COR-L47 (cell line): ENCODE results near the gene RDH13.
"Not testable (repeated sequence)": the region's sequence is repeated elsewhere in the genome, so short reads cannot be mapped to it uniquely, and the experiment has no call there.

Experiments used
- DNase-seq: peaks from one replicate; lab custom pipeline; 2025; lab: John Stamatoyannopoulos, UW

The RDH13 gene

DNA sequence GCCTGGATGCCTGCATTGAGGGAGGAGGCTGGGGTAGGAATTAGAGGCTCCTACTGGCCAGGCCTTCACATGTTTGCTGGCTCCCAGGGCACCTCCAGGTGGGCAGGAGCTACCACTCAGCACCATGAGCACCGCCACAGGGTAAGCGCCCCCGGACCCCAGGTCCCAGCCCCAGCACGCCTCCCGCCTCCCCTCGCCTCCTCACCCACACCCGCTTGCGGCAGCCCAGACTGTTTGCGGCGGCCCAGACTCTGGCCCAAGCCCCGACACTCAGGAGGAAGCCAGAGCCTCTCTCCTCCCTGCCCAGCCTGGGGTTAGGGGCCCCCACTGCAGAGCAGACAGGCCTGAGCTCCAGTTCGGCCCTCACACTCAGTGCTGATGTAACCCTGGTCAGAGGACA lies 13.4 kb upstream of the RDH13 start:
- DNase-seq = no peak

DNA sequence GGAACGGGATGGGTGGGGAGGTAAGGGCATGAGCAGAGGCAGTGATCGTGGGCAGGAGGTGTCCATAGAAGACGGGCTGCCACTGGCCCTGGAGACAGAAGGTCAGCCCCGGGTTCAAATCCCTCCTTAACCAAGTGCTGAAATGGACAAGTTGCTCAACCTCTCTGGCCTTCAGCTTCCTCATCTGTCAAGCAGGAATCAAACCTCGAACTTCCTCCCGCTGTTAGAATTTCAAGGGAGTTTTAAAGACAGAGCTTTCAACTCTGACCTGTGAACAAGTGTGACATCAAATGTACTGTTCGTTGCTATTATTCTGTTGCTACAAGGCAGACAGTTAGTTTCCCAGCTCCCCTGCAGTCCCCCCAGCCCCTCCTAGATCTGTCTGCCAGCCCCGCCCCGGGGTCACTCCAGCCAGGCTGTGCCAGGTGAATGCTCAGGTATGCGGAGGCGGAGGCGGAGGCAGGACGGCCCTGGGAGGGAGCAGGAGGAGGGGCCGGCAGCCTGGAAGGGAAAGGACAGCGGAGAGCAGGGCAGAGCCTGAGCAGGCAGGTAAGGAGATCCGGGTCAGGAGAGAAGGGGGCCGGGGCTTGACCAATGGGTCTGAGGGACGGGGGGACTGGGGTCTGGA lies 12.5 kb upstream of the RDH13 start, which contains the start of gene EPS8L1:
EPS8L1 (plus strand) TSS at position 499 of the 628 bp plus-strand sequence. CDS start 576 bp downstream, outside the sequence.
- DNase-seq = no peak

DNA sequence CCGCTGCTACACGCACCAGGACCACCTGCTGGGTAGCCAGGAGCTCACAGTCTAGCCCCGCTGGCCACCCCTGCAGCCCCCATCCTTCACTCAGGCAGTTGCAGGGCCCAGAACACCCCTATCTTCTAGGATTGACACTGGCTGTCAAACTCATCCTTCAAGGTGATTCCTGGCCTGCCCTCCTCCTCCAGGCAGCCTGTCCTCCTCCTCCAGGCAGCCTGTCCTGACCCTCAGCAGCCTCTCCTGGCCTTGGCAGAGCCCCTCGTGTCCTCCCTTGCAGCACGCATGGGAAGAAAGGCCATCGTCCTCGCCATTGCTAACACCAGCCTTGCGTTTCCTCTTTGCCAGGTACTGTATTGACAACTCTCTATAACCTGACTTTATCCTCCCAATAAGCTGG lies 9.0 kb upstream of the RDH13 start:
- no peak for DNase-seq

DNA sequence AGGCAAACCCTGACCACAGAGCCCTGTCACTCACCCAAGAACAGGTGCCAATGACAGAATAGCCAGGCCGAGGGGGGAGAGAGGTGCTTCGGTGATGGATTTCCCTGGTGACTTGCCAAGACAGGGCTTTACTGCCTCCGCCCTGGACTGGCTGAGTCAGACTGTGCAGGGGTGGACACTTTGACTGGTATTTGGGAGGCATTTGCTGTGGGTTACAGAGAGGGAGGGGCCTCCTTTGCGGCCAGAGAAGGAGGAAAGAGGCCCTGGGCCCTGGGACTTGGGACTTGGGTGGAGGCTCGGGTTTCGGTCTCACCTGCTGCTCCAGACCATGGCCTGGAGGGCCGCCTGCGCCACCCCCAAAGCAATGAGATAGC lies 8.2 kb upstream of the RDH13 start:
- DNase-seq = no peak

DNA sequence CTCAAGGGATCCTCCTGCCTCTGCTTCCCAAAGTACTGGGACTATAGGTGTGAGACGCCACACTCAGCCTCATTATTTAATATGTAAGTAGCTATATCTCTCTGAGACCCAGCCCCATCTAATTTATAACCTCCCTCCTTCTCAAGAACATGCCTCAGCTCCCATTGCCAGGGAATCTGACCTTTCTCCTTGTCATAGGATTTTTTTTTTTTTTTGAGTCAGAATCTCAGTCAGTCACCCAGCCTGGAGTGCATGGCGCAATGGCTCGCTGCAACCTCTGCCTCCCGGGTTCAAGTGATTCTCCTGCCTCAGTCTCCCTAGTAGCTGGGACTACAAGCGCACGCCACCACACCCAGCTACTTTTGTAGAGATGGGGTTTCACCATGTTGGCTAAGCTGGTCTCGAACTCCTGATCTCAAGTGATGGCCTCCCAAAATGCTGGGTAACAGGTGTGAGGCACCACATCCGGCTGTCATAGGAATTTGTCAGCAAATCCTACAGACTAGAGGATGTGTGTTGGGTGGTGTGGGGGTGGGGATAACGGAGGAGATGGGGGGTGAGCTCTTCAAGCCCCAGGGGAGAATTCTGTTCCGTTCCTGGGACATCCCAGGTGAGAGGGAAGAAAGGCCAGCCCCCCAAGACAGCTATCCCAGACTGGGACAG lies 7.6 kb upstream of the RDH13 start:
- DNase-seq = no peak

DNA sequence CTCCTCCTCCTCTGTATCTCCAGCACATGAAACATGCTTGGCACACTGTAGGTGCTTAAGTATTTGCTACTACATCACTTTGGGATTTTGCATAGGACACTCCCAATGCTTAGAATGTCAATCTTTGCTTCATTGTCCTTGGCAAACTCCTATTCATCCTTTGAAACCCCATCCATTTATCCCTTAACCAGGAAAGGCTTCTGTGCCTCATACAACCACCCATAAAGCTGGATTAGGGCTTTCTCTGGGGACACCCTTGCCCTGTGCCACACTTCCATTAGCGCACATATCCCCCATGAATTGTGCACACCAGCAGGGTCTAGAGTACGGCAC lies 6.9 kb upstream of the RDH13 start:
- DNase-seq = no peak

DNA sequence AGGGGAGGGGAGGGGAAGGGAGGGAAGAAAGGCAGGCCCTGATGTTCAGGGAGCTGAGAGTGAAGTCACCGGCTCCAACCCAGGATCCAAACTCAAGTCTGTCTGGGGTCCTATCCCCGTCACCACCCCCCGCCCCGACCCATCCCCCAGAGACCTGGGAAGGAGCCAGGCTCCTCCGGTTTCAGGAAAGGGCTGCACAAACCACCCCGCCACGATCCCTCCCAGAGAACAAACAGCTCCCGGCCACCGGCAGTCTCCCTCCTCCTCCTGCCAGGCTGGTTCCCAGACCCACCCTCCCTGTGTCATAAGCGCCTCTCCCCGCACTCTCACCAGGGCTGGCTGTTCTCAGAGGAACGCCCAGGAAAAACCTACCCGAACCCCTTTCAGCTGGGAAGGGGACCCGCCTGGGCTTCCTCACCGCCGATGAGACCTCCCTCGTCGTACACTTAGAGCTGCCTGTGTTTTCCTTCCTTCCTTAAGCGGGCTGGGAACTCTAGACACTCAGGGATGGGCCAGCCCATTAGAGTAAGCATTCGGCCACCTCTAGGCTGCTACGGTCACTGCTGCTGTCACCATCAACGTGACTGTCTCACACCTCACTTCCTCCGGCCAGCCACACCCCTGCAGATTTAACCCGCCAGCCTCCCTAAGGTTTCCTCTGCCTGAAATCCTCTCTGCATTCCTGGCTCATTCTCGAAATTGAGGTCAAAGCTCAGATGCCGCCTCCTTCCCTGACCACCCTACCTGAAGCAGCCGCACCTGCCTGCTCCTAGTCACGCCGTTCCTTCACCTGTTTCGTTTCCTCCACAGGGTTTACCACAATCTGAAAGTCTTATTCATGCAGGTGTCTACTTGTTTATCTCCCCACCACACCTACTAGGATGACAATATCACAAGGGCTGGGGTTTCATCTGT lies 6.3 kb upstream of the RDH13 start:
- no peak for DNase-seq

DNA sequence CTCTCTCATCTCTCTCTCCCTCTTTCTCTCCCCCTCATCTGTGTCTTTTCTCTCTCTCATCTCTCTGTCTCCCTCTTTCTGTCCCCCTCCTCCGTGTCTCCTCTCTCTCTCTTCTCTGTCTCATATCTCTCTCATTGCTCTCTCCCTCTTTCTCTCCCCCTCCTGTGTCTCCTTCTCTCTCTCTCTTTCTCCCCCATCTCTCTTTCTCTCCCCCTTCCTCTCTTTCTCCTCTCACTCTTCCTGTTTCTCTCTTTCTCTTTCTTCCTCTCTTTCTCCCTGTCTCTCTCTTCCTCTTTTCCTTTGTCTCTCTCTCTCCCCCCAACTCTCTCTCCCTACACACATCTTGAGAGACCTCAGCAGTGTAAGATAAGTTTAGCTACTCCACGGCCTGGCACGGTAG lies 4.9 kb upstream of the RDH13 start:
- no peak for DNase-seq

DNA sequence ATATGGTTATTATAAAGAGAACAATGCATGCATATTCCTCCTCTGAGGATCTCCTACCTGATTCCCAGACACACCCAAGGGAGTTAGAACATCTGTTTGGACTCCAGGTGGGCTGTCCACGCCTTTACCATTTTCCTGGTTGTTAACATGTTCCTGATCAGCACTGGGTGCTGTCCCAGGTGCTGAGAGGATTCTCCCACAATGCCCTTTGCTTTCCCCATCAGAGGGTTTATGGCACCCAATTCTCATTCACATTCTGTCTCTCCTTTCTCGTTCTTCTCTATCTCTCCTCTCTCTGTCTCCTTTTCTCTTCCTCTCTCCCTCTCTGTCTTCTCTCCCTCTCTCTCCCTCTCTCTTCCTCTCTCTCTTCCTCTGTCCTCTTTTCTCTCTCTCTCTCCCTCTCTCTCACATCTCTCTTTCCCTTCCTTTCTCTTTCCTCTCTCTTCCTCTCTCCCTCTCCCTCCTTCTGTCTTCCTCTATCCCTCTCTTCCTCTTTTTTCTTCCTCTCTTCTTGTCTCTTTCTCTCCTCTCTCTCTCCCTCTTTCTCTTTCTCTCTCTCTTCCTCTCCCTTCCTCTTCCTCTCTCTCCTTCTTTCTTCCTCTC lies 3.3 kb upstream of the RDH13 start:
- no peak for DNase-seq

DNA sequence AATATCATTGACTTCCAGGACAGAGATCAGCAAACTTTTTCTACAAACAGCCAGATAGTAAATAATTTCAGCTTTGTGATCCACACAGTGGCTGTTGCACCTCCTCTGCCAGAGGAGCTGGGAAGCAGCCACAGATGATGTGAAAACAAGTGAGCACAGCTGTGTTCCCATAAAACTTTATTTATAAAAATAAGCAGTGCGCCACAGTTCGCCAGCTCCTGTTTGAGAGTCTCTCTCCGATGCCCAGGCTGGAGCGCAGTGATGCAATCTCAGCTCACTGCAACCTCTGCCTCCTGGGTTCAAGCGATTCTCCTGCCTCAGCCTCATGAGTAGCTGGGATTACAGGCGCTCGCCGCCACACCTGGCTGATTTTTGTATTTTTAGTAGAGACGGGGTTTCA lies 2.6 kb upstream of the RDH13 start:
- DNase-seq = not testable (repeated sequence)

DNA sequence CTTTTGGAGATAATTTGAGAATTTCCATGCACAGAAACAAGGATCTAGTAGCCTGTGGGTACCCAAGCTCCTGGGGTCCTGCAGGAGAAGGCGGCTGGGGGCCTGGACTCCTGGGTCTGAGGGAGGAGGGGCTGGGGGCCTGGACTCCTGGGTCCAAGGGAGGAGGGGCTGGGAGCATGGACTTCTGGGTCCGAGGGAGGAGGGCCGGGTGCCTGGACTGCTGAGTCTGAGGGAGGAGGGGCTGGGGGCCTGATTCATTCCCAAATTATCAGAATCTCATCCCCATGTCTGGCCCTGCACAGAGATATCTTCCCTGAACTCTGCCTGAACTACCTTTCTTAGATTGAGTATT lies 520 bp upstream of the RDH13 start:
- no peak for DNase-seq

DNA sequence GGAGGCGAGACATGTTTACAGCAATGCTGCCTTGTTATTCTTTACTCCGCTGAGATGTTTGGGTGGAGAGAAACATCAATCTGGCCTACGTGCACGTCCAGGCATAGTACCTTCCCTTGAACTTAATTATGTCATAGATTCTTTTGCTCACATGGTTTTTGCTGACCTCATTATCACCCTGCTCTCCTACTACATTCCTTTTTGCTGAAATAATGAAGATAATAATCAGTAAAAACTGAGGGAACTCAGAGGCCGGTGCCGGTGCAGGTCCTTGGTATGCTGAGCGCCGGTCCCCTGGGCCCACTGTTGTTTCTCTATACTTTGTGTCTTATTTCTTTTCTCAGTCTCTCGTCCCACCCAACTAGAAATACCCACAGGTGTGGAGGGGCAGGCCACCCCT lies 2.7 kb downstream of the RDH13 start:
- DNase-seq = not testable (repeated sequence)

DNA sequence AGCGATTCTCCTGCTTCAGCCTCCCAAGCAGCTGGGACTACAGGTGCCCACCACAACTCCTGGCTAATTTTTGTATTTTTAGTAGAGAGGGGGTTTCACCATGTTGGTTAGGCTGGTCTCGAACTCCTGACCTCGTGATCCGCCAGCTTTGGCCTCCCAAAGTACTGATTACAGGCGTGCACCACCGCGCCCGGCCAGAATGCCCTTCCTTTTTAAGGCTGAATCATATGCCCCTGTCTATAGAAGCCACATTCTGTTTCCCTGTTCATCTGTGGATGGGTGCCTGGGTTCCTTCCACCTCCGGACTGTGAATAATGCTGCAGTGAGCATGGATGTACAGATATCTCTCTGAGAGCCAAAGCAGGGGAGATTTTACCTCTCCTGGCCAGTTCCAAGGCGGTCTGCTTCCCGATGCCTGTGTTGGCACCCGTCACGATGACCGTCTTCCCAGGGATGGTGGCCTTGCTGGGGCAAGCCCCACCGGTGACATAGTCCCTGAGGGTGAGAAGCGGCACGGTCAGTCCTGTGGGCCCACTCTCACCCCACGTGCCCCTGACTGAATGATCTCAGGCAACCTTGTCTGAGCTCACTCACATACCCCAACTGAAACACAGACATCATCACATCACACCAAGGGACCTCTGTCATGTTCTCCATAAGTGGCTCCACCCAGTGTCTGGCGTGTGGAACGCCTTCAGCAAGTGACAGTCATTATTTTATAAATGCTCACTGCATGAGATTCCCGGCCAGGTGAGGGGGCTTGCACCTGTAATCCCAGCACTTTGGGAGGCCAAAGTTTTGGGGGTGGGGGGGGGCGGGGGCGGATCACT lies 4.0 kb downstream of the RDH13 start:
- DNase-seq = no peak

DNA sequence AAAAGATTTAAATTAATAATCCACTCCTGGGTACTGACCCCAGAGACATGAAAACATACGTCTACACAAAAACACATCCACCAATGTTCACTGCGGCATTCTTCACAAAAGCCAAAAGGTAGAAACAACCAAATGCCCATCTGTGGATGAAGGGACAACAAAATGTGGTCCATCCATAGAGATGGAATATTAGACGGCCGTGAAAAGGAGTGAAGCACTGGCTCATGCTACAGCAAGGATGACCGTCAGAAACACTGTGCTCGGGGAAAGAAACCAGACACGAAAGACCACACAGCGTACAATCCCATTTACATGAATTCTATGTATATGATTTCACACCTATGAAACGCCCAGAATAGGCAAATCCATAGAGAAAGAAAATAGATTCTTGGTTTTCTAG lies 6.1 kb downstream of the RDH13 start:
- DNase-seq = no peak

DNA sequence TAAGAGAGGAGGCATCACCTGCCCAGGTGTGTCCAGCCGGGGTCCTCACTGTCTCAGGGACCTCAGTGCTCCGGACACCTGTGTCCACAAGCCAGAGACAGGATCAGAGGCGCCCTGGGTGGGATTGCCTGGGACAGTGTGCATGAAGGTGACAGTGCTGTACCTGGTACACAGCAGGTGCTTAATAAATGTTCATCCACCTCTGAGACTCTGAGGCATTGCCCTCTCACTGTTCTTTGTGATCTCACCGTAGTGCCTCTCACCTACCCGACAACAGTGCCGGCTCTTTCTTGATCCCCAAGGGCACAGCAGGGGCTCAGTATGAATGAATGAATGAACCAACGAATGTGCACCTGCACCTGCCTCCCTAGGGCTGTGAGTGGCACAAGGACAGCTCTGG lies 9.2 kb downstream of the RDH13 start:
- no peak for DNase-seq

DNA sequence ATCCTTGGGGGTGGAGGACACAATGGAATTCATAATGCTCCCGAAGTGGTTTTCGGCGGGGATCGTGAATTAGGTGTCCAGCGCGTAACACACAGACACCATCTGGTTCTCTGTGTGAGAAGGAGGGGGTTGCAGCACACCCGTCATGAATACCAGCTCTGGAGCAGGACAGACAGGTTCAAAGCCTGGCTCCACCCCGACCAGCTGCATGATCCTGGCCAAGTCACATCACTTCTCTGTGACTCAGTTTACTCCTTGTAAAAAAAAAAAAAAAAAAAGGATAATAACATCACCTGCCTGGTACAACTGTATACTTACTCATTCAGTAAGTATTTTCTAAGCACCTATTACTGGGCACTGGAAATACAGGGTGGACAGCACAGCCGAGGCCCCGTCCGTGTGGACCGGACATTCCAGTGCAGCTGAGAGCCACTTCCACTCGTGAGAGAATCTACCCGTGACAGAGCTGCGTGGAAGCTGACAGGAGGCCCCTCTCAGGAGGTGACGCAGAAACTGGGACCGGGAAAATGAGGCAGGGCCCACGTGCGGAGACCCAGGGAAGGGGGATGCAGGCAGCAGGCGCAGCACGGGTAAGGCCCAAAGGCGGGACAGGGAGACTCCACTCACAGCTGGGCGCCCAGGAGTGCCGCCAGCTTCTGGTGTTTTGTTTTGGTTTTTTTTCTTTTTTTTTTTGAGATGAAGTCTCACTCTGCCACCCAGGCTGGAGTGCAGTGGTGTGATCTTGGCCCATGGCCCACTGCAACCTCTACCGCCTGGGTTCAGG lies 12.0 kb downstream of the RDH13 start:
- DNase-seq = no peak

DNA sequence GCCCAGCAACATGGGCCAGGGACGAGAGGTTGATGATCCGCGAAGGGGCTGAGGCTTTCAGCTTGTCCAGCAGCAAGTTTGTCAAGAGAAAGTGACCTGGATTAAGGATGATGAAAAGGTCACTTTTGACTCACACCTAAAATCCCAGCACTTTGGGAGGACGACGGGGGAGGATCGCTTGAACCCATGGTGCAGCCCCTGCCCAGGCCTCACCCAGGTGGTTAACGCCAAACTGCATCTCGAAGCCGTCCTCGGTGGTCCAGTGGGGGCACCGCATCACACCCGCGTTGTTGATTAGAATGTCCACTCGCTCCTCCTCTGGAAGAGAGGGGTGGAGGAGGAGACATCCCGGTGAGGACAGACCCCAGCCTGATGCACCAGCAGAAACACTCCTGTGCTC lies 14.5 kb downstream of the RDH13 start:
- DNase-seq = no peak

DNA sequence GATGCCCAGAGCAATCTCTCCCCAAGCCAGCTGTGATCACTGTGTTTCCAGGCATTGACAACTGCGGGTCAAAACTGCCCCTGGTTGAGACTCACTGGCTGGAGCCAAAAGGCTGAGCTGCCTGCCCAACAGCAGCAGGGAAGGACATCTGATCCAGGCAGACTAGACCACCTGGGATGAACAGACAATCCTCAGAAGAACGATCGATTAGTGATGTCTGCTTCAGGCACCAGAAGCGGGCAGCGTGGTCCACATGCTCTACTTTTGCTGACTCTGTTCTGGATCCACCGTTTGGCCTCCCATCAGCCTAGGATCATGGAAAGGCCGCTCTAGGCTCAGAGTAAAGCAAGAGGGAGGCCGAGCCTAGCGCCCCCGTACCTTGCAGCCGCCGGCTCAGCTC lies 15.0 kb downstream of the RDH13 start:
- no peak for DNase-seq

DNA sequence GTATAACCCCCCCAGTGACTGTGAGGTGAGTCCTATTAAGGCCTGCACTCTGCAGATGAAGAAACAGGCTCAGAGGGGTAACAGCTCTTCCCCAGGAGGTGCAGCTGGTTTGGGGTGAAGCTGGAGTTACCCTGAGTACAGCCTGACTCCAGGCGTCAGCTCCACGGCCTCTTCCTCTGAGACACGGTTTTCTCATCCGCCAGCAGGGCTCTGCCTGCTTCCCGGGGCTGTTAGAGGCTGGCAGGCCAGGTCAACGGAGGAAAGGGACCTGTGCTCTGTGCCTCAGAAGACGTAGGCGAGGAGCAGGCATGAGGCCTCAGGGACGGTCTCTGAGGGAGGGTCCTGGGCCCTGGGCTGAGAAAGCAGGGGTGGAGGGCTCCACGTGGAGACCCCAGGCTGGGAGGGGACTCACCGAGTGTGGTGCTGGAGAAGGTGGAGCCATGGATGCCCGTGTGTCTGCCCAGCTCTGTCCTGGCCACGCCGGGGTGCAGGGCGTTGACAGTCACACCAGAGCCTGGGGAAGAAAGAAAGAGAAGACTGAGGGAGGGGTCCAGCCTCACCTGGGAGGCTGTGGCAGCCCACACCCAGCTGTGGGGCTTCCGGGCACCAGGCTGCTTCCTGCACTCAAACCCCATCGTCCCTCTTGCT lies 15.8 kb downstream of the RDH13 start:
- DNase-seq = no peak
